Transverse colon (tissue), 4 donors: ENCODE data around the gene YWHAQ.

Experiments used
- CTCF ChIP-seq, 5 experiments: fragments of 200-600 bp in 3 of 5; fragments of 450-650 bp in 2 of 5; sonication (generic) in 3 of 5; IDR thresholded peaks; 1 replicate in 2 of 5; 2 replicates in 3 of 5; pipeline ENCODE4 v1.5.1; 2016 to 2017; ENCODE audit warnings: antibody characterized with exemption in 5 of 5, inconsistent platforms in 3 of 5, mild to moderate bottlenecking in 2 of 5, moderate library complexity in 1 of 5
- EP300 ChIP-seq: sonication (generic); formaldehyde crosslinking; IDR thresholded peaks from one replicate; pipeline ENCODE4 v1.6.1; 2017; ENCODE audit warnings: antibody characterized with exemption, low read depth
- POLR2A ChIP-seq: fragments of 450-650 bp; IDR thresholded peaks from one replicate; pipeline ENCODE4 v1.6.1; 2016; ENCODE audit warnings: antibody characterized with exemption, mild to moderate bottlenecking, moderate library complexity
- POLR2AphosphoS5 ChIP-seq, 3 donors: sonication (generic); formaldehyde crosslinking; IDR thresholded peaks; one replicate each; pipeline ENCODE4 v1.6.1; 2016; ENCODE audit warnings: antibody characterized with exemption in 3 of 3

- TF ChIP-seq CTCF (IDR thresholded peaks at IDR 0.05): no peak
- no peak for TF ChIP-seq POLR2A
- TF ChIP-seq EP300: no peak
- no peak for TF ChIP-seq POLR2AphosphoS5 (IDR thresholded peaks at IDR 0.05)
Measured at GRCh38 chr2:9613291-9613690, 17.5 kb downstream of the YWHAQ start.
